ENCODE data around the gene TEAD3.

The TEAD3 gene

GRCh38 chr6:35486005-35486925 is 10.6 kb downstream of the TEAD3 start:
- Histone ChIP-seq H3K9me3 (replicated peaks; ENCODE audit: insufficient read depth, low read length) (no peaks in the 10 kb centered on the region), H3K9ac (ENCODE audit: low read length) (no peak overlapping the region), H2AFZ (ENCODE audit: low read length) (no peak overlapping the region)

DNA sequence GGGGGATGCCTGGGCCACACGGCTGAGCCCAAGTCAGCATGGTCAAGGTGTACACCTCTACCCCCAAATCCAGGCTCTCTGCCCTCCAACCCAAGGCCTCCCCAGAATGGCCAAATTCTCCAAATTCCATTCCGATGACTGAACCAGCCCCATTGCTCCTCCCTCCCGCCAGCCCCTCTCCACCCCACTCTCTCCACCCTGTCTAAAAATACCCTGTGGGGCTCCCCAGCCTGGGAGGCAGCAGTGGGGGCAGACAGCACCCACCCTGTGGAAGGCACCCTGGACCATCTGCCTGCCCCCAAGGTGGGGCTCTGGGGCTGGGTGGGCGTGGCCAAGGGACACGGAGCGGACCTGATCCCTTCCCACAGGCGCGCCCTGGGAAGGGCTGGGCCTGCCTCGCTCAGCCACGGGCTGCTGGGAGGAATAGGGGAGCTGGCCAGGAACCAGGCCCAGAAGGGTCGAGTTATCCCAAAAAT is 11.4 kb downstream of the TEAD3 start:
- Histone ChIP-seq H4K20me1 (ENCODE audit: insufficient read depth, low read length) (no peaks in the 10 kb centered on the region), H3K4me2 (ENCODE audit: low read depth, low read length) (no peak overlapping the region)

More at GRCh38 chr6:35486005-35486925, 10.6 kb downstream of the TEAD3 start:
- H3K36me3 ChIP-seq (replicated peaks; ENCODE audit: insufficient read depth, low read length), result no peaks in the 10 kb centered on the region
- no peak for DNase-seq
- TF ChIP-seq EZH2 (optimal IDR thresholded peaks at IDR 0.05; ENCODE audit: low read depth, low read length), result no peak
- H3K4me1 ChIP-seq (ENCODE audit: low read length), result no peaks in the 10 kb centered on the region
- no peaks in the 10 kb centered on the region for H4K20me1 ChIP-seq (ENCODE audit: insufficient read depth, low read length)
- no peak overlapping the region for H3K4me2 ChIP-seq (ENCODE audit: low read depth, low read length)
- no peaks in the 10 kb centered on the region for H3K79me2 ChIP-seq (ENCODE audit: low read length)
- H3F3A ChIP-seq (ENCODE audit: insufficient read depth, low read length), result no peaks in the 10 kb centered on the region
- H3K27me3 ChIP-seq (replicated peaks; ENCODE audit: insufficient read depth, low read length), result no peaks in the 10 kb centered on the region; the same call in 1 of the 2 replicates
- H3K9me2 ChIP-seq (replicated peaks; ENCODE audit: insufficient read depth, low read length), result no peaks in the 10 kb centered on the region
- H3K4me3 ChIP-seq (ENCODE audit: low read length), result no peak overlapping the region
- no peak overlapping the region for H3K27ac ChIP-seq (ENCODE audit: low read length)

DNA sequence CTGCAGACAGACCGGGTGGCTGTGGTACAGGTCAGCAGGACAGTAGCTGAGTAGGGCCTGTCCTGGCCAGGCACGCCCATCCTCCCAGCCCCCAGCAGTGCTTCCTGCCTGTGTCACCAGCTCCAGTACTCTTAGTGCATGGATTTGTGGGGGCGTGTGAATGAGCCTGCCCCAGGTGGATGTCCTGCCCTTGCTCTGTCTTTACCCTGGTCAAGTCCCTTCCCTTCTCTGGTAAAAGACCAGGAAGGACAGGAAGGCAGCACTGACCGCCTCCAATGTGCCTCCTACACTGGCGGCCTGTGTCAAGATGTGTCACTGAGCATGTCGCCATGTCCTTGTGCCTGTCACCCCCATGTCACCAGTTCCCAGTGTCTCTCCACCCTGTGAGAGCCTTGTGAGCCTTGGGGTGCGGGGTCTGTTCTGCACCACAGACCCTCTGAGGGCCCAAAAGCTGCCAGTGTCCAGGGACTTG is 11.9 kb downstream of the TEAD3 start:
- H3K4me2 ChIP-seq (ENCODE audit: low read depth, low read length), result no peak overlapping the region

More for the DNA sequence above, 11.4 kb downstream of the TEAD3 start:
- Histone ChIP-seq H3F3A (ENCODE audit: insufficient read depth, low read length) (no peaks in the 10 kb centered on the region), H3K79me2 (ENCODE audit: low read length) (no peaks in the 10 kb centered on the region), H3K27ac (ENCODE audit: low read length) (no peak overlapping the region), H3K9me3 (replicated peaks; ENCODE audit: insufficient read depth, low read length) (no peaks in the 10 kb centered on the region), H2AFZ (ENCODE audit: low read length) (no peak overlapping the region), H3K4me1 (ENCODE audit: low read length) (no peaks in the 10 kb centered on the region), H3K9ac (ENCODE audit: low read length) (no peak overlapping the region), H3K36me3 (replicated peaks; ENCODE audit: insufficient read depth, low read length) (no peaks in the 10 kb centered on the region), H3K27me3 (replicated peaks; ENCODE audit: insufficient read depth, low read length) (no peaks in the 10 kb centered on the region), H3K4me3 (ENCODE audit: low read length) (no peak overlapping the region), H3K9me2 (replicated peaks; ENCODE audit: insufficient read depth, low read length) (no peaks in the 10 kb centered on the region)
- DNase-seq, result no peak
- TF ChIP-seq CTCF (IDR thresholded peaks at IDR 0.05; ENCODE audit: low read length) (no peak), EZH2 (optimal IDR thresholded peaks at IDR 0.05; ENCODE audit: low read depth, low read length) (no peak), EZH2phosphoT487 (IDR thresholded peaks at IDR 0.05; ENCODE audit: low read length) (no peak)

More for the DNA sequence above, 11.9 kb downstream of the TEAD3 start:
- Histone ChIP-seq H3K4me3 (ENCODE audit: low read length) (no peak overlapping the region), H3K79me2 (ENCODE audit: low read length) (no peaks in the 10 kb centered on the region), H3K27ac (ENCODE audit: low read length) (no peak overlapping the region), H3K9me2 (replicated peaks; ENCODE audit: insufficient read depth, low read length) (no peaks in the 10 kb centered on the region), H3K36me3 (replicated peaks; ENCODE audit: insufficient read depth, low read length) (no peaks in the 10 kb centered on the region), H3K4me1 (ENCODE audit: low read length) (no peaks in the 10 kb centered on the region), H3K9me3 (replicated peaks; ENCODE audit: insufficient read depth, low read length) (no peaks in the 10 kb centered on the region), H4K20me1 (ENCODE audit: insufficient read depth, low read length) (no peaks in the 10 kb centered on the region), H2AFZ (ENCODE audit: low read length) (no peak overlapping the region), H3K9ac (ENCODE audit: low read length) (no peak overlapping the region), H3F3A (ENCODE audit: insufficient read depth, low read length) (no peaks in the 10 kb centered on the region), H3K27me3 (replicated peaks; ENCODE audit: insufficient read depth, low read length) (no peaks in the 10 kb centered on the region)
- DNase-seq, result no peak
- TF ChIP-seq EZH2 (optimal IDR thresholded peaks at IDR 0.05; ENCODE audit: low read depth, low read length), result no peak
- TF ChIP-seq CTCF (IDR thresholded peaks at IDR 0.05; ENCODE audit: low read length), result no peak
- no peak for TF ChIP-seq EZH2phosphoT487 (IDR thresholded peaks at IDR 0.05; ENCODE audit: low read length)

Measured in MM.1S (cell line).